DND-41 (cell line): ENCODE data around the gene RNASET2.
"Not testable (repeated sequence)": the region's sequence is repeated elsewhere in the genome, so short reads cannot be mapped to it uniquely, and the experiment has no call there.

Source experiments
- ATAC-seq: fragments of 200-7000 bp; cut with Tn5 transposase; 3 replicates; pipeline ENCODE4 v1.9.1; 2021; ENCODE audit warnings: low read depth; ENCODE audit not compliant: insufficient read depth
- DNase-seq: peaks from one replicate; pipeline ENCODE4 v3.0.0-alpha.2; 2020
- H2AFZ ChIP-seq: 2 replicates; pipeline ENCODE4 v1.6.0; 2012; ENCODE audit warnings: low read depth, low read length
- H3K27ac ChIP-seq: 2 replicates; pipeline ENCODE4 v1.5.1; 2012; ENCODE audit warnings: low read length, inconsistent platforms
- H3K27me3 ChIP-seq: fragments of 200-600 bp; sonication (generic); 2 replicates; pipeline ENCODE4 v1.6.0; 2012; ENCODE audit warnings: low read length, mild to moderate bottlenecking, inconsistent platforms; ENCODE audit not compliant: insufficient read depth, poor library complexity
- H3K36me3 ChIP-seq: 2 replicates; pipeline ENCODE4 v1.5.1; 2012; ENCODE audit warnings: low read length, inconsistent platforms; ENCODE audit not compliant: insufficient read depth
- H3K4me1 ChIP-seq: 2 replicates; pipeline ENCODE4 v1.5.1; 2012; ENCODE audit warnings: mild to moderate bottlenecking, low read length; ENCODE audit not compliant: insufficient read depth
- H3K4me2 ChIP-seq: 2 replicates; pipeline ENCODE4 v1.6.0; 2012; ENCODE audit warnings: mild to moderate bottlenecking, moderate library complexity, low read length, inconsistent platforms; ENCODE audit not compliant: insufficient read depth
- H3K4me3 ChIP-seq, 2 experiments: fragments of 200-600 bp in 1 of 2; shearing (Covaris generic) in 1 of 2; 2 replicates each; pipeline ENCODE4 v1.5.1; 2012 to 2016; ENCODE audit warnings: inconsistent platforms in 2 of 2, low read length in 2 of 2, mild to moderate bottlenecking in 2 of 2, low read depth in 1 of 2, moderate library complexity in 1 of 2
- H3K79me2 ChIP-seq: 2 replicates; pipeline ENCODE4 v1.6.0; 2012; ENCODE audit warnings: low read length, inconsistent platforms; ENCODE audit not compliant: insufficient read depth
- H3K9ac ChIP-seq: 2 replicates; pipeline ENCODE4 v1.6.0; 2012; ENCODE audit warnings: low read depth, mild to moderate bottlenecking, inconsistent platforms, low read length, moderate library complexity
- H3K9me3 ChIP-seq: 2 replicates; pipeline ENCODE4 v1.5.1; 2012; ENCODE audit warnings: low read length, moderate library complexity, mild to moderate bottlenecking, inconsistent platforms; ENCODE audit not compliant: insufficient read depth, severe bottlenecking
- H4K20me1 ChIP-seq: 2 replicates; pipeline ENCODE4 v1.6.0; 2012; ENCODE audit warnings: low read length; ENCODE audit not compliant: insufficient read depth
- EZH2 ChIP-seq: IDR thresholded peaks from 3 replicates; pipeline ENCODE4 v1.6.1; 2012; ENCODE audit warnings: borderline replicate concordance, low read depth, mild to moderate bottlenecking, moderate library complexity, low read length, inconsistent platforms; ENCODE audit not compliant: severe bottlenecking
- TF ChIP-seq, protein P1 (sequence below): IDR thresholded peaks from 2 replicates; pipeline ENCODE4 v1.5.1; 2012; ENCODE audit warnings: borderline replicate concordance, low read length, moderate library complexity, mild to moderate bottlenecking; ENCODE audit not compliant: poor library complexity, severe bottlenecking; ENCODE audit errors: extremely low read depth

RNASET2 gene

DNA sequence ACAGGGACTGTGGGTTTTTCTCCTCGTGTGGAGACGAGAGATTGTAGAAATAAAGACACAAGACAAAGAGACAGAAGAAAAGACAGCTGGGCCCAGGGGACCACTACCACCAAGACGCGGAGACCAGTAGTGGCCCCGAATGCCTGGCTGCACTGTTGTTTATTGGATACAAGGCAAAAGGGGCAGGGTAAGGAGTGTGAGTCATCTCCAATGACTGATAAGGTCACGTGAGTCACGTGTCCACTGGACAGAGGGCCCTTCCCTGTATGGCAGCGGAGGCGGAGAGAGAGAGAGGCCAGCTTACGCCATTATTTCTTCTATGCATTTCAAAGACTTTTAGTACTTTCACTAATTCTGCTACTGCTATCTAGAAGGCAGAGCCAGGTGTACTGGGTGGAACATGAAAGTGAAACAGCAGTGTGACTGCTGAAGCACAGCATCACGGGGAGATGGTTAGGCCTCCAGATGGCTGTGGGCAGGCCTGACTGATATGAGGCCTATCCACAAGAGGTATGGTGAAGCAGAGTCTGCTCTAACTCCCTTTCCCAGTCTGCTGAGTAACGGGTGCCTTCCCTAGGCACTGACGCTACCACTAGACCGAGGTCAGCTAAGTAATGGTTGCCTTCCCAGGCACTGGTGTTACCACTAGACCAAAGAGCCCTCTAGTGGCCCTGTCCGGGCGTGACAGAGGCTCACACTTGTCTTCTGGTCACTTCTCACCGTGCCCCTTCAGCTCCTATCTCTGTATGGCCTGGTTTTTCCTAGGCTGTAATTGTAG lies 5.3 kb downstream of the RNASET2 start:
- not testable (repeated sequence) for H3K4me3 ChIP-seq
- peaks cover 21% of the 10 kb centered on the region for H3K36me3 ChIP-seq

DNA sequence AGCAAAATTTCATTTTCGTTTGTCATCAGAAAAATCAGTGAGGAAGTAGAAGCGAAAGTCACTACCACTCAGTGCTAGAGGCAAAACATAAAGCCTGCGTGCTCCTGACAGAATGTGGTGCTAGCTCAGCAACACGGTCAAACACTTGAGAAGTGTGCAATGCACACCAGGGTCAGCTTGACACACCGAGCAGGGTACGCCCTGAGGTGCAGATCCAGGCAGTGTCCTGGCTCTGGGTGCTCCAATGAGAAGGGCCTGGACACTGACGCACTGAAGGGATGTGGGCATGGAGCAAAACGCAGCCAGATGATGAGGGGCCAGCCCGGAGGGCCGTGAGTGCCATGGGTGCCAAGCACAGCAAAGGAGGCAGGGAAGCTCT lies 5.9 kb downstream of the RNASET2 start:
- Histone ChIP-seq H3K27ac (no peak overlapping the region), H2AFZ (no peak overlapping the region)

More for the DNA sequence above, 5.3 kb downstream of the RNASET2 start:
- H3K27ac ChIP-seq, H3K79me2 ChIP-seq, H3K4me2 ChIP-seq, H3K9ac ChIP-seq, H3K27me3 ChIP-seq, H4K20me1 ChIP-seq, H3K9me3 ChIP-seq, H2AFZ ChIP-seq: not testable (repeated sequence)
- TF ChIP-seq, protein P1, sequence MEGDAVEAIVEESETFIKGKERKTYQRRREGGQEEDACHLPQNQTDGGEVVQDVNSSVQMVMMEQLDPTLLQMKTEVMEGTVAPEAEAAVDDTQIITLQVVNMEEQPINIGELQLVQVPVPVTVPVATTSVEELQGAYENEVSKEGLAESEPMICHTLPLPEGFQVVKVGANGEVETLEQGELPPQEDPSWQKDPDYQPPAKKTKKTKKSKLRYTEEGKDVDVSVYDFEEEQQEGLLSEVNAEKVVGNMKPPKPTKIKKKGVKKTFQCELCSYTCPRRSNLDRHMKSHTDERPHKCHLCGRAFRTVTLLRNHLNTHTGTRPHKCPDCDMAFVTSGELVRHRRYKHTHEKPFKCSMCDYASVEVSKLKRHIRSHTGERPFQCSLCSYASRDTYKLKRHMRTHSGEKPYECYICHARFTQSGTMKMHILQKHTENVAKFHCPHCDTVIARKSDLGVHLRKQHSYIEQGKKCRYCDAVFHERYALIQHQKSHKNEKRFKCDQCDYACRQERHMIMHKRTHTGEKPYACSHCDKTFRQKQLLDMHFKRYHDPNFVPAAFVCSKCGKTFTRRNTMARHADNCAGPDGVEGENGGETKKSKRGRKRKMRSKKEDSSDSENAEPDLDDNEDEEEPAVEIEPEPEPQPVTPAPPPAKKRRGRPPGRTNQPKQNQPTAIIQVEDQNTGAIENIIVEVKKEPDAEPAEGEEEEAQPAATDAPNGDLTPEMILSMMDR: peak; percentile 62
- DNase-seq: peak; percentile 49
- peaks cover 15% of the 10 kb centered on the region for H3K4me1 ChIP-seq
- peak; percentile 44 for ATAC-seq

GRCh38 chr6:166949528-166950442 lies 6.6 kb downstream of the RNASET2 start:
- ATAC-seq: no peak

More for the DNA sequence above, 5.9 kb downstream of the RNASET2 start:
- TF ChIP-seq, protein P1: no peak
- TF ChIP-seq EZH2: no peak
- DNase-seq (no peak), ATAC-seq (no peak)
- no peaks in the 10 kb centered on the region for H3K9me3 ChIP-seq
- no peak overlapping the region for H3K4me3 ChIP-seq
- H3K4me1 ChIP-seq: peaks cover 10% of the 10 kb centered on the region
- peaks cover 6% of the 10 kb centered on the region; the same call in 1 of the 2 replicates for H4K20me1 ChIP-seq
- H3K36me3 ChIP-seq: peaks cover 25% of the 10 kb centered on the region
- peaks cover 4% of the 10 kb centered on the region for H3K79me2 ChIP-seq
- H3K9ac ChIP-seq: no peak overlapping the region
- H3K27me3 ChIP-seq: no peaks in the 10 kb centered on the region
- H3K4me2 ChIP-seq: no peak overlapping the region

GRCh38 chr6:166948724-166949123 lies 7.6 kb downstream of the RNASET2 start:
- not testable (repeated sequence) for H3K9me3 ChIP-seq, H3K4me1 ChIP-seq, H4K20me1 ChIP-seq, H3K4me2 ChIP-seq, H3K79me2 ChIP-seq, ATAC-seq, DNase-seq, H3K27me3 ChIP-seq, H2AFZ ChIP-seq, H3K4me3 ChIP-seq, H3K27ac ChIP-seq, H3K9ac ChIP-seq
- peaks cover 28% of the 10 kb centered on the region for H3K36me3 ChIP-seq

More at GRCh38 chr6:166949528-166950442, 6.6 kb downstream of the RNASET2 start:
- Histone ChIP-seq H3K4me3 (no peak overlapping the region), H3K9me3 (no peaks in the 10 kb centered on the region), H3K27me3 (no peaks in the 10 kb centered on the region), H4K20me1 (peaks cover 4% of the 10 kb centered on the region; the same call in 1 of the 2 replicates), H3K9ac (no peak overlapping the region), H3K79me2 (no peaks in the 10 kb centered on the region; the same call in 1 of the 2 replicates), H3K4me2 (no peak overlapping the region), H3K4me1 (0 out of 2 replicates have a peak, but pooled peaks cover 3% of the 10 kb centered on the region), H3K36me3 (peaks cover 28% of the 10 kb centered on the region), H3K27ac (no peak overlapping the region), H2AFZ (no peak overlapping the region)
- TF ChIP-seq EZH2: no peak
- TF ChIP-seq, protein P1: no peak
- DNase-seq: no peak
